ENCODE results near the gene EXOSC2. TPM values are rescaled to one million over a fixed set of nuclear protein-coding genes. Genes with fewer than 3 reads are reported as not detected.

EXOSC2 gene, protein sequence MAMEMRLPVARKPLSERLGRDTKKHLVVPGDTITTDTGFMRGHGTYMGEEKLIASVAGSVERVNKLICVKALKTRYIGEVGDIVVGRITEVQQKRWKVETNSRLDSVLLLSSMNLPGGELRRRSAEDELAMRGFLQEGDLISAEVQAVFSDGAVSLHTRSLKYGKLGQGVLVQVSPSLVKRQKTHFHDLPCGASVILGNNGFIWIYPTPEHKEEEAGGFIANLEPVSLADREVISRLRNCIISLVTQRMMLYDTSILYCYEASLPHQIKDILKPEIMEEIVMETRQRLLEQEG
- total RNA-seq (2014; rRNA removed; shearing (Covaris generic)): 25.9 and 41.5 TPM in 2 replicates

DNA sequence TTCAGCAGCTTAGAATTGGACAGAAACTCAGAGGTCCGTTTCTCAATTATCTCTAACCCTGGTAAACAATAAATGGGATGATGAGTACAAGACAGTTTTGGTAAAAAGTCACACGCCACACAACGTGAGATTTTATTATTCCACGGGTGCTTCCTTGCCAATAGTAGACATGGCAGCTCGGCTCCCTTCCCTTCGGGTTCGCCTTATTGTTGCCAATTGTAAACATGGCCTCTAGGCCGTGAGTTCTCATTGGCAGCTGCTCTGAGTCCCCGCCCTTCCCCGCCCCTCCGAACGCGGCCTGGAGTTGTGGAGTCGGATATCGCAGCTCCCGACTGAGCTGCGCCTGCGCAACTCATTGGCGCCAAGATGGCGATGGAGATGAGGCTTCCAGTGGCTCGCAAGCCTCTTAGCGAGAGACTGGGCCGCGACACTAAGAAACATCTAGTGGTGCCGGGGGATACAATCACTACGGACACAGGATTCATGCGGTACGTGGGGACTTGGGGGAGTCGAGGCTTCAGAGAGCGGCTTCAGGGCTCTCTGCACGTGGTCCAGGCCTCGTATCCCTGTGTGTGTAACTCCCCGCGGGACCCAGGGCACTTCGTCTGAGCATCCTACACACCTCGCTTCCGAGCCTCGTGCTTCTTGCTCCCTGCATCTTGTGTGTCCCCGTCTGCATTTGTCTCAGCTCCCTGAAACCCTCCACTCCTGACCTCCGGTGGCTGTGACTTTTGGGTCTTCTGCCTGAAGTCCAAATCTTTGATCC is at the start of gene EXOSC2:
EXOSC2 (plus strand) TSS at position 355 of the 766 bp plus-strand sequence; CDS start at position 367, 12 bp downstream.
- Histone ChIP-seq H3K9me3 (replicated peaks) (no peaks in the 10 kb centered on the region), H3K4me3 (peak within 1 kb of the TSS; percentile 54), H3K4me1 (replicated peaks) (peaks cover 36% of the 10 kb centered on the region), H3K27me3 (replicated peaks) (no peaks in the 10 kb centered on the region), H3K27ac (peak within 1 kb of the TSS; percentile 40), H3K36me3 (peaks cover 33% of the 10 kb centered on the region)
- DNase-seq (ENCODE audit: low read depth in 1 of 2, low spot score in 2 of 2): peak; percentile 90 to 98

DNA sequence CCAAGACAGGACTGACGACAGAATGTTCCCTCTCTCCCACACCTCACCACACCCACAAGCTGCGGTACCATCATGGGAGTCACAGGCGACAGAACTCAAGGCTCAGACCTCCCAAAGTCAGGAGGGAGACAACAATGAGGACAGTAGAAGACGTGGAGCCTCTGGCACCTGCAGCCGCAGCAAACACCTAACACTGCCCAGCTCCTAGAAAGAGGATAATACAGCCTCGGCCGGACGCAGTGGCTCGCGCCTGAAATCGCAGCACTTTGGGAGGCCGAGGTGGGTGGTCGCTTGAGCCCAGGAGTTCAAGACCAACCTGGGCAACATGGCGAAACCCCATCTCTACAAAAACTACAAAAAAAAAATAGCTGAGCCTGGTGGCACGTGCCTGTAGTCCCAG is 42.4 kb upstream of the EXOSC2 start:
- Histone ChIP-seq H3K4me1 (replicated peaks) (no peaks in the 10 kb centered on the region), H3K4me3 (no peak overlapping the region), H3K9me3 (replicated peaks) (no peaks in the 10 kb centered on the region), H3K36me3 (no peaks in the 10 kb centered on the region), H3K27ac (no peak overlapping the region), H3K27me3 (replicated peaks) (peaks cover 2% of the 10 kb centered on the region; the same call in 1 of the 2 replicates)
- DNase-seq (ENCODE audit: low read depth in 1 of 2, low spot score in 2 of 2): no peak

DNA sequence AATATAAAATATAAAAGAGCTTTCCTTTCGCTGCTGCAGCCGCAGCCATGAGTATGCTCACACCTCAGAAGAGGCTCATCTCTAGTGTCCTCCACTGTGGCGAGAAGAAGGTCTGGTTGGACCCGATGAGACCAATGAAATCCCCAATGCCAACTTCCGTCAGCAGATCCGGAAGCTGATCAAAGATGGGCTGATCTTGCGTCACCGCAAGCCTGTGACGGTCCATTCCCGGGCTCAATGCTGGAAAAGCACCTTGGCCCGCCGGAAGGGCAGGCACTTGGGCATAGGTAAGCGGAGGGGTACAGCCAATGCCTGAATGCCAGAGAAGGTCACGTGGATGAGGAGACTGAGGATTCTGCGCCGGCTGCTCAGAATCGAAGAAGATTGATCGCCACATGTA is 41.8 kb upstream of the EXOSC2 start:
- H3K27ac ChIP-seq: no peak overlapping the region
- no peak for DNase-seq (ENCODE audit: low read depth in 1 of 2, low spot score in 2 of 2)
- H3K4me3 ChIP-seq: no peak overlapping the region
- H3K4me1 ChIP-seq (replicated peaks): no peaks in the 10 kb centered on the region
- H3K27me3 ChIP-seq (replicated peaks): peaks cover 7% of the 10 kb centered on the region
- H3K36me3 ChIP-seq: no peaks in the 10 kb centered on the region
- H3K9me3 ChIP-seq (replicated peaks): no peaks in the 10 kb centered on the region

DNA sequence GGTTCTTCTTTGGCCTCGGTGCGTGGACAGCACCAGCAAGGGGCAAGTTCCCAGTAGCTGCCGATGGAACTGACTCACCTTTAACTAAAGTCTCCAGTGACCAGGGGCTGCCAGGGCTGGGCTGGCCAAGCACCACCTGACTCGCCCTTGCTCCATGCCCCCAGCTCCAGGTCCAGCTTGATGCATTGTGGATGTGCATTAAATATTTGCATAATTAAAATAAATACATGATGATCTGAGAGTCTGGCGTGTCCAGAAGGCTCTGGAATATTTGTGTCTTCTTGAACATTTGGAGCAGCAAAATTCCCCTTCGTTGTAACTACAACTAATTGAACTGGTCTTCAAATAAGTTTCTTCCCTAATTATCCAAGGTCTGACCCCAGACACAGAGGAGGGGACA is 38.7 kb upstream of the EXOSC2 start:
- Histone ChIP-seq H3K36me3 (no peaks in the 10 kb centered on the region), H3K27me3 (replicated peaks) (peaks cover 38% of the 10 kb centered on the region), H3K4me1 (replicated peaks) (no peaks in the 10 kb centered on the region), H3K27ac (no peak overlapping the region), H3K4me3 (no peak overlapping the region), H3K9me3 (replicated peaks) (0 out of 2 replicates have a peak, but pooled peaks cover 3% of the 10 kb centered on the region)
- DNase-seq (ENCODE audit: low read depth in 1 of 2, low spot score in 2 of 2): no peak

DNA sequence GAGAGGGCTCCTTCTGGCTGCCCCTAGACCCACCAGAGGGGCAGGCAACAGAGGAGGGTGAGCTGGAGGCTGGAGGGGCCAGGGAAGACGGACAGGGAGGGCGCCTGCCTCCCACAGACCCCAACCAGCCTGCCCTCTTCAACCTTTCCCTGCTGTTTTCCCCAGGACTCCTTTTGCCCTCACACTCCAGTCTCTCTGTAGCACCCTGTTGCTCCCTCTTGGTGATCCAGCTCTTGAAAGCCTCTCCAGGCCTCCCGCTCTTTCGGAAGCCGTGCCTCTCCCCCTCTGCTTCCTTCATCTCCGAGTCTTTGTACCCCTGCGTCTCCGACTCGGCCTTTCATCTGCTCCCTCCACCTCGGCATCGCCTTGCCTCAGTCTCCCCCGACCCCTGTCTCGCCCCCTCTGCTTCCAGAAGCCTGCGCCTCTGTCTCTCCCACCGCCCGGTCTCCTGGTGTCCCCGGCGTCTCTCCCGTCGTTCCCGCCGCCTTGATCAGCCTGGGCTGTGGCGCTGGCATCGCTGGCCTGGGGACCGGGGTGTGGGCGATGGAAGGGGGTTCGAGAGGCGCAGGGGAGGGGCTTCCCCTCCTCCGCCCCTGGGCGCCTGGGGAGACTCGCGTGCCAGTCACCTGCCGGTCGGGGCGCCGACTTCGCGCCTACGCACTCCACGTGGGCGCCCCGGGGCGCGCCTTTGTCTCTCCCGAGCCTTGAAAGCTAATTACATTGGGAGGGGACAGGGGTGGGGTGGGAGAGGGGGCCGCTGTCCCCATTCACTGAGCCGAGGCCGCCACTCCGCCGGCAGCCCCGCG is 34.5 kb upstream of the EXOSC2 start:
- peaks cover 11% of the 10 kb centered on the region for H3K4me1 ChIP-seq (replicated peaks)
- no peaks in the 10 kb centered on the region for H3K36me3 ChIP-seq
- H3K27ac ChIP-seq: no peak overlapping the region
- DNase-seq (ENCODE audit: low read depth in 1 of 2, low spot score in 2 of 2): no peak
- H3K9me3 ChIP-seq (replicated peaks): 0 out of 2 replicates have a peak, but pooled peaks cover 5% of the 10 kb centered on the region
- peaks cover 81% of the 10 kb centered on the region for H3K27me3 ChIP-seq (replicated peaks)
- no peak overlapping the region for H3K4me3 ChIP-seq

DNA sequence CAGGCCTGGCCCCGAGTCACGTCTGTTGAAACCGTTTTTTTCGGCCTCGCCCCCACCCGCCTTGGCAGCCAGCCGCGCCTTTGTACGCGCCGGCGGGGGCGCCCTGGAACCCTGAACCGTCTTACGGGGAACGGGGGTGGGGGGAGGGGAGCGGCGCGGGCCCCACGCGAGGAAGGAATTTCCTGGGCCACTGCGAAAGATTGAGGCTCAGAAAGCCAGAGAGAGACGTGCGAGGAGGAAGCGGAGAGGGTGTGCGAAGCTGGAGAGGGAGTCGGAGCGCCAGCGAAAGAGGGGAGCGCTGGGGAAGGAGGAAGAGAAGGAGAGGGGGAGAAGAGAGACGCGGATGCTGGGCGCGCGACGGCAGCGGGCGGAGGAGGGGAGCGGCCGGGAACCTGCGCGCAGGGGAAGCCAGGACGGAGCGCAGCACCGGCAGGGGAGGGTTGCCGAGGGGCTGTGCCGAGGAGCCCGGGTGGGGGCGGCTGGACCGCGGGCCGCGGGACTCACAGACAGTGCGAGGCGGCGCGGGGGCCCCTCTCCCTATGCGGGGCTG is 33.8 kb upstream of the EXOSC2 start:
- H3K27ac ChIP-seq: no peak overlapping the region
- peaks cover 11% of the 10 kb centered on the region for H3K4me1 ChIP-seq (replicated peaks)
- DNase-seq (ENCODE audit: low read depth in 1 of 2, low spot score in 2 of 2): no peak
- peaks cover 87% of the 10 kb centered on the region for H3K27me3 ChIP-seq (replicated peaks)
- 0 out of 2 replicates have a peak, but pooled peaks cover 5% of the 10 kb centered on the region for H3K9me3 ChIP-seq (replicated peaks)
- H3K4me3 ChIP-seq: no peak overlapping the region
- H3K36me3 ChIP-seq: no peaks in the 10 kb centered on the region

DNA sequence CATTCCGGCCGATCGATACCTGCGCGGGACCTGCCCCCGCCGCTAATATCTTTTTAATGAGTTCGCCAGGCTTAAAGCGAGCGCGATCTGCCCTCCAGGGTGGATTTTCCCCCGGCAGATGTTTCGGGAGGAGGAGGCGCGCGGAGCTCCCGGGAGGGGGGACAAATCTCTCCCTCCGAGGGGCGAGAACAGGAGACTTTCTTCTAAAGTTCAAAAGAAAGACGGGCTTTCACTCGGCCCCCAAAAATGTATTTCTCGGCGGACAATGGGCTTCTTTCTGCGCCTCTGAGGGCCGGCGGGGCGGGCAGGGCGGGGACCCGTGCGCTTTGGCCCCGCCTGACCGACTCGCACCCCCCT is 33.3 kb upstream of the EXOSC2 start:
- Histone ChIP-seq H3K4me3 (peak overlapping the region; percentile 17), H3K27me3 (replicated peaks) (peaks cover 90% of the 10 kb centered on the region), H3K36me3 (no peaks in the 10 kb centered on the region), H3K4me1 (replicated peaks) (peaks cover 11% of the 10 kb centered on the region), H3K27ac (no peak overlapping the region), H3K9me3 (replicated peaks) (0 out of 2 replicates have a peak, but pooled peaks cover 5% of the 10 kb centered on the region)
- no peak for DNase-seq (ENCODE audit: low read depth in 1 of 2, low spot score in 2 of 2)

DNA sequence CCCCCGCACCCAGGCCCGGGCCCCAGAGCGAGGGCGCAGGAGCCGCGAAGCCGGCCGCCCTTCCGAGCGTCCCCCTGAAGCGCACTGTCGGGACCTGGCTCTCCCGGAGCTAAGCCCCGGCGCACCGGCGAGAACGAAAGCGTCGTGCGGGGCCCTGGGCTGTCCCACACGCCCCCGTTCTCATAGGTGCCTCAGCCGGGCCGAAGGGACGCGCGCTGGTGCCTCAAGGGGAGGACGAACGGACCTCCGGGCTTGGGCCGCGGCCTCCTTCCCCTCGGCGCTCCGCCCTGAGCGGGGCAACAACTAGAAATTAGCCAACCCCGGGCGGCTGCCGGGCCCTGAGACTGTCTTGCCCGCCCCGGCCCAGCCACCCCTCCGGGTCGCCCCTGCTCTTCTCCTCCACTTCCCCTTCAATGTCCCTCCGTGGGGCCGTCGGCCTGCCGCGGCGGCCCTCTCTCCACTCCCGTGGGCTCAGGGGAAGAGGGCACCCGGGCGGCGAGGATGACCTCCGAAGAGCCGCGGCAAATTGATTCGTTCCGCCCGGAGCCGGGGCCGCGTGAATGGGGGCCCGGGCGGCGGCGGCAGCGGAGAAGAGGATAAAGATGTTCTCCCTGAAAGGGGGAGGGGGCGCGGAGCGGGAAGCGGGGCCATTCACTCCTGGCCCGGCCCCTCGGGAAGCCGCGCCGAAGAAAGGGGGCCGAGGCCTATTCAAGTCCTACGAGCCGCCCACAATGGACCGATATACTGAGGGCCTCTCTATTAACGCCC is 32.7 kb upstream of the EXOSC2 start:
- H3K4me3 ChIP-seq: peak overlapping the region; percentile 17
- 0 out of 2 replicates have a peak, but pooled peaks cover 5% of the 10 kb centered on the region for H3K9me3 ChIP-seq (replicated peaks)
- peaks cover 11% of the 10 kb centered on the region for H3K4me1 ChIP-seq (replicated peaks)
- H3K27ac ChIP-seq: no peak overlapping the region
- peaks cover 96% of the 10 kb centered on the region for H3K27me3 ChIP-seq (replicated peaks)
- no peak for DNase-seq (ENCODE audit: low read depth in 1 of 2, low spot score in 2 of 2)
- no peaks in the 10 kb centered on the region for H3K36me3 ChIP-seq

DNA sequence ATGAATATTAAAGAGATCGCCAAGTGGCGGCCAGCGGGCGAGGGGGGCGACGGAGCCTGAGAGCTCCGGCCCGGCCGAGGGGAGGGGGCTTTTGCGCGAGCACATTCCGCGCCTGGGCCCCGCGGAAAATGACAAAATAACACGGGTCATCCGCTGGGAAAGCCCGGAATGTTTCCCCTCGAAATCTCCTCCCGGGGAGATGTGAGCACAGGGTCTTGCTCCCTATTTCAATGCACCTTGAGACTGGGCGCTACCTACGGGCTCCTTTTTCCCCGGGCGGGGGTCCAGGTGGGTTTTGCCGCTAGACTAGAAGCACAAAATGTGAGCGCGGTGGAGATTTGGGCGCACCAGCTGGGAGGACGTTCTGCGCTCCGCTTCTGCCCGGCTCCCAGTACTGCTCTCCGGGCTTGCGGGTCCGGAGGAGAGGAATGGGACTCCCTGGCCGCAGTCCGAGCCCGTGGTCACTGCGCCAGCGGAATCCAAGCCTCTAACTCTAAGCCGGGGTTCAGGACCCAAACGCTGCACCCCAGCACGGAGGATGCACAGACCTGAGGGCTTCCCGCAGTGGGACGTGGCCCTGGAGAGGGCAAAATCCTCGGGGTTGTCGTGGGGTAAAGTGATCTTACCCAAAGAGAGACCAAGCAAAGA is 32.0 kb upstream of the EXOSC2 start:
- no peak overlapping the region for H3K27ac ChIP-seq
- no peaks in the 10 kb centered on the region for H3K36me3 ChIP-seq
- no peak overlapping the region for H3K4me3 ChIP-seq
- H3K9me3 ChIP-seq (replicated peaks): 0 out of 2 replicates have a peak, but pooled peaks cover 5% of the 10 kb centered on the region
- H3K27me3 ChIP-seq (replicated peaks): peaks cover 98% of the 10 kb centered on the region
- peaks cover 11% of the 10 kb centered on the region for H3K4me1 ChIP-seq (replicated peaks)
- DNase-seq (ENCODE audit: low read depth in 1 of 2, low spot score in 2 of 2): no peak

DNA sequence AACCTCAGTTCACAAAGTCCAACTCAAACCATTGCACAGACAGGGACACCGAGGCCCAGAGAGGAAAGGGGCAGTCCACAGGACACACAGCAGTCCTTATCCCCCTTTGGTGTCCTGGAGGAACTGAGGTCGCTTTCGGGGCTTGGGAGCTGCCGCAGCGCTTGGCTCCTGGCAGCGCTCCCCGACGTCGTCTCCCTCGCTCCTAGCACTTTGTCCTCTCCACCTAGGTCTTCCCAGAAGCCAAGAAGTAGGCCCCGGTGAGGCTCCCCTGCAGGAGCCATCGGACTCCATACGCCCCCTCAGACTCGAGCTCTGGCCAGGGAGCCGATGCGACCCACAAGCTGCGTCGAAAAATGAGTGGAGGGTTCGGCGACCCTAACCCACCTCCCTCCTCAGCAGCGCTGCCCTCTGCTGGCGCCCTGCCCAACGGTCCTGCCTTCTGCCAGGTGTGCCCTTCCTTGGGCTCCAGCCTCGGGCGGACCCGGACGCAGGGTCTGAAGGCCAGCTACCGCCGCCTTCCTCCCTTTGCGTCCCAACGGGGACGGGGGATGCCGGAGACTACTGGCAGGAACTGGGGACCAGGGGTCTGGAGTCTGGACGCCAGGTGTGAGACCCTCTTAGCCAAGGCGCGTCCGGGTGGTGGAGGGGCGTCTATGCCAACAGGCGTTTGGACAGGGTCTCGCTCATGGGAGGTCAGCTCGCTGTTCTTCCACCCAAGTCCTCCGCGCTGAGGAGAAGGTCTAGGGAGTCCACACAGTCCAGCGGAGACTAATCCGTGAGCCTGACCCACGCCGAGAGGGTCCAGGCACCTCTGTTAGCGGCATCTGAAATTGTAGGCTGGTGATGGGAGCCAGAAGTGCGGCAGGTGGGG is 31.2 kb upstream of the EXOSC2 start:
- Histone ChIP-seq H3K27ac (no peak overlapping the region), H3K36me3 (no peaks in the 10 kb centered on the region), H3K4me3 (no peak overlapping the region)

DNA sequence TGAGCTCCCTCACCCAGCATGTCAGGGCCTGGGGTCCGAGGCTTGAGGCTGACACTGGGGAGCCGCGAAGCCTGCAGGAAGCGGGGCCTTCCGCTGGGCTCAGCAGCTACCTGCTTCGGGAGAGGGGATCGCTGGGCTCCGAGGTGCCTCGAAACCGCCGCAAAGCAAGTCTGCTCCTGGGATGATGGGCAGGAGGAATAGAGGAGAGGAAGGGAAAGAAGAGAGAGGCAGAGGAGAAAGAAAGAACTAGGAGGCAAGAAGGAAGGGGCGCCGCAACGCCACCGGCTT is 30.7 kb upstream of the EXOSC2 start:
- no peaks in the 10 kb centered on the region for H3K36me3 ChIP-seq
- DNase-seq (ENCODE audit: low read depth in 1 of 2, low spot score in 2 of 2): no peak
- H3K27ac ChIP-seq: no peak overlapping the region
- peaks cover 97% of the 10 kb centered on the region for H3K27me3 ChIP-seq (replicated peaks)
- H3K4me1 ChIP-seq (replicated peaks): peaks cover 11% of the 10 kb centered on the region
- H3K9me3 ChIP-seq (replicated peaks): 0 out of 2 replicates have a peak, but pooled peaks cover 5% of the 10 kb centered on the region
- no peak overlapping the region for H3K4me3 ChIP-seq

More for the DNA sequence above, 31.2 kb upstream of the EXOSC2 start:
- peaks cover 98% of the 10 kb centered on the region for H3K27me3 ChIP-seq (replicated peaks)
- H3K4me1 ChIP-seq (replicated peaks): peaks cover 11% of the 10 kb centered on the region
- H3K9me3 ChIP-seq (replicated peaks): 0 out of 2 replicates have a peak, but pooled peaks cover 5% of the 10 kb centered on the region
- no peak for DNase-seq (ENCODE audit: low read depth in 1 of 2, low spot score in 2 of 2)
